Astrocyte (in vitro differentiated cells and primary cell): ENCODE measurements around the gene ALG14.

Source experiments
- CTCF ChIP-seq: IDR thresholded peaks from 2 replicates; pipeline ENCODE4 v1.5.1; 2011; ENCODE audit warnings: low read depth, mild to moderate bottlenecking, inconsistent platforms, low read length, moderate library complexity; ENCODE audit not compliant: insufficient read depth
- EZH2 ChIP-seq: IDR thresholded peaks from 2 replicates; pipeline ENCODE4 v1.6.1; 2012; ENCODE audit warnings: mild to moderate bottlenecking, low read length, inconsistent platforms; ENCODE audit not compliant: insufficient read depth

GRCh38 chr1:94983171-94983739 lies 89.5 kb downstream of the ALG14 start:
- no peak for TF ChIP-seq CTCF
- no peak for TF ChIP-seq EZH2
